Neutrophil (primary cell): ENCODE results near the gene IQCN.

ENCODE experiments used
- H3K27ac ChIP-seq: fragments of 200-600 bp; sonication (generic); 2 replicates; pipeline ENCODE4 v1.5.1; 2016; ENCODE audit warnings: mild to moderate bottlenecking, moderate library complexity
- H3K27me3 ChIP-seq: fragments of 200-600 bp; sonication (generic); 2 replicates; pipeline ENCODE4 v1.6.0; 2016; ENCODE audit warnings: mild to moderate bottlenecking
- H3K36me3 ChIP-seq: fragments of 200-600 bp; sonication (generic); 2 replicates; pipeline ENCODE4 v1.5.1; 2017
- H3K4me1 ChIP-seq, 2 experiments: fragments of 200-600 bp in 1 of 2; sonication (generic) in 1 of 2; 1 replicate in 1 of 2; 2 replicates in 1 of 2; pipeline versions ENCODE4 v1.5.1 to v1.6.1; 2013 to 2016; ENCODE audit warnings: low read depth in 1 of 2, low read length in 1 of 2, mild to moderate bottlenecking in 1 of 2, moderate library complexity in 1 of 2; ENCODE audit not compliant: control insufficient read depth in 1 of 2, insufficient read depth in 1 of 2
- H3K4me3 ChIP-seq, 2 experiments: fragments of 200-600 bp in 1 of 2; sonication (generic) in 1 of 2; 1 replicate in 1 of 2; 2 replicates in 1 of 2; pipeline ENCODE4 v1.5.1; 2013 to 2016; ENCODE audit warnings: low read depth in 1 of 2, low read length in 1 of 2, mild to moderate bottlenecking in 1 of 2, moderate library complexity in 1 of 2
- H3K9me3 ChIP-seq: fragments of 200-600 bp; sonication (generic); 2 replicates; pipeline ENCODE4 v1.5.1; 2016
- CTCF ChIP-seq: fragments of 200-600 bp; sonication (generic); IDR thresholded peaks from 2 replicates; pipeline ENCODE4 v1.5.1; 2016; ENCODE audit warnings: antibody characterized with exemption

IQCN gene

GRCh38 chr19:18229474-18229873 is 44.8 kb downstream of the IQCN start:
- Histone ChIP-seq H3K36me3 (no peaks in the 10 kb centered on the region), H3K4me1 (peaks cover 5 to 9% of the 10 kb centered on the region in 2 experiments), H3K9me3 (no peaks in the 10 kb centered on the region), H3K4me3 (no peak overlapping the region), H3K27ac (no peak overlapping the region), H3K27me3 (peaks cover 97% of the 10 kb centered on the region)
- TF ChIP-seq CTCF = no peak

DNA sequence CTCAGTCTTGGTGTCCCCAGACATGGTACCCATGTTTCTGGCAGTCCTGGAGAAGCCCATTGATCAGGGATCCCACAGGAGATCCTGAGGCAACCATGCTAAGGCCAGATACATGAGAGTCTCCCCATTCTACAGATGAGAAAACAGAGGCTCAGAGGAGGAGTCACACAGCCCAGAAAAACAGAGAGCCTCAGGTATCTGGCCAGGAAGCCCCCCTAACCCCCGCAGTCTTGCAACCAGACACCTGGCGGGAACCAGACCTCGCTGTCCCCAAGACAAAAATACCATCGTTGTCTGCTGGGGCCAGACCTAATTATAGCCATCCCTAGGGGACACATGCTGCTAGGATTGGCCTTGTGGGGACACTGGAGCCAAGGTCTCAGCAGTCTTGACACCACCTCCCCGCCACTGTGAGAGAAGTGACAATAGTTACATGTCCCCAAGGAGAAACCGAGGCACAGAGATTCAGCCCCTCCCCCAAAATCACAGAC is 46.4 kb downstream of the IQCN start:
- H3K9me3 ChIP-seq = no peaks in the 10 kb centered on the region
- H3K27ac ChIP-seq = no peak overlapping the region
- peaks cover 97% of the 10 kb centered on the region for H3K27me3 ChIP-seq
- TF ChIP-seq CTCF = no peak
- peaks cover 11 to 17% of the 10 kb centered on the region in 2 experiments for H3K4me1 ChIP-seq
- no peak overlapping the region for H3K4me3 ChIP-seq
- no peaks in the 10 kb centered on the region for H3K36me3 ChIP-seq

GRCh38 chr19:18226956-18227780 is 47.1 kb downstream of the IQCN start:
- Histone ChIP-seq H3K9me3 (no peaks in the 10 kb centered on the region), H3K27me3 (peaks cover 96% of the 10 kb centered on the region), H3K4me1 (peaks cover 11 to 17% of the 10 kb centered on the region in 2 experiments), H3K36me3 (no peaks in the 10 kb centered on the region), H3K27ac (no peak overlapping the region), H3K4me3 (no peak overlapping the region)
- TF ChIP-seq CTCF = no peak

DNA sequence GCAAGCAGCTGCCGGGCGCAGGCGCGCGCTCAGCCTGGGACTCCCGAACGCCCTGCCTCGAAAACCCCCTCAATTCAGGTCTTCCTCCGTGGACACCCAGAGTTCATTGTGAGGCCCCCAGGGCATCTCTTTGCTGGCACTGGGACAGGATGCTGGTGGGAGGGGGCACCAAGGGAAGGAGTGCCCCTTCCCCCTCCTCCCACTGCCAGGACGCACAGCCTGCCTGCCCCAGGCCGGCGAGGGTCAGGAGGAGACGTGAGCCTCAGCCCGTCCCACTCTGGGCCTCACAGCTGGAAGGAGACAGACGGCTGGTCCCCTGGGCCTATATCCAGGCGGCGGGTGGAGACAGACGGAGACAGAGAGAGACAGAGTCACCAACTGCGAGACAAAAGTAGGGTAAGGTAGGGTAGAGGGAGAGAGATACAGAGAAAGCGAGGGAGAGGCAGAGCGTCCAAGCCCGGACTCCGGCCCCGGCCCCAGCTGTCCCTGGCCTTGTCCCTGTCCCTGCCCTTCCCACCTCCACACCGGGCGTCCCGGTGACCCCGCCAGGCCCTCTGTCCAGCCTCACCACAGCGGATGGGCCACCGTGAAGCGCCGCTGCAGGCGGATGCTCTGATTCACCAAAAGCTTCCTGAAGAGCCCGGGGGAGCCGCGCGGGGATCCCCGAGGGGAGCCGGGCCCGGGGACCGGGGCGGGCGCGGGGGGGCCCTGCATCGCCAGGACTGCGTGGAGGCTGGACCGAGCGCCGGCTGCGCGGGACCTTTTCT is 48.4 kb downstream of the IQCN start, which contains the start of gene PDE4C:
TSS of gene PDE4C (minus strand) at position 737 of the 767 bp plus-strand sequence. CDS start at position 714, 23 bp downstream.
- no peak for TF ChIP-seq CTCF
- peaks cover 11 to 17% of the 10 kb centered on the region in 2 experiments for H3K4me1 ChIP-seq
- H3K4me3 ChIP-seq = no peak within 1 kb of the TSS
- no peaks in the 10 kb centered on the region for H3K36me3 ChIP-seq
- H3K27me3 ChIP-seq = peaks cover 96% of the 10 kb centered on the region
- no peak within 1 kb of the TSS for H3K27ac ChIP-seq
- no peaks in the 10 kb centered on the region for H3K9me3 ChIP-seq

DNA sequence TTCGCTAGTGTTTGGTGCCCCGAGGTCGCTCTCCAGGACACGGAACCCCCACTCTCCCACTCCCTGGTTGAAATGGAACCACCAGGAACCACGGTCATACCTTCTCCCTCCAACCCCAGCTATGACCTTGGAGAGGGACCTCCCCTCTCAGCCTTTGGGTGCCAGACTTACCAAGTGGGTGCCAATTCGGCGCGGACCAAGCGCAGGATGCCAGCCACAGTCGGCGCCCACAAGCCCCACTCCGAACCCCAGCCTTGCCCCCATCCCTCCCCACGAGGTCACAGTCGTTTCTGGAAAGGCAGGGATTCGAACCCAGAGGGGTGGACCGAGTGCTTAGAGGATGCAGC is 48.9 kb downstream of the IQCN start:
- no peak for TF ChIP-seq CTCF

More for the DNA sequence above, 48.9 kb downstream of the IQCN start:
- H3K36me3 ChIP-seq = no peaks in the 10 kb centered on the region
- H3K9me3 ChIP-seq = no peaks in the 10 kb centered on the region
- H3K27me3 ChIP-seq = peaks cover 96% of the 10 kb centered on the region
- H3K4me1 ChIP-seq = peaks cover 11 to 17% of the 10 kb centered on the region in 2 experiments
- H3K27ac ChIP-seq = no peak overlapping the region
- no peak overlapping the region for H3K4me3 ChIP-seq
